ENCODE results near the gene MOSMO.
A peak's percentile ranks its signal among the peaks of the same experiment; 100 is the strongest.

MOSMO gene

GRCh38 chr16:21991621-21992020, 16.3 kb upstream of the MOSMO start:
- H2BK5ac ChIP-seq (ENCODE audit: low read depth, low read length, poor library complexity): no peak overlapping the region
- no peaks in the 10 kb centered on the region for H3K27me3 ChIP-seq (ENCODE audit: insufficient read depth, low read length)
- no peak overlapping the region for H2BK12ac ChIP-seq (ENCODE audit: low read length)
- no peak overlapping the region for H3K9ac ChIP-seq (ENCODE audit: low read length)
- H3K4me1 ChIP-seq (ENCODE audit: control insufficient read depth in 1 of 2, insufficient read depth in 2 of 2, low read length in 2 of 2): no peaks in the 10 kb centered on the region
- H2AK5ac ChIP-seq (ENCODE audit: low read length): no peak overlapping the region
- H3K4me2 ChIP-seq (ENCODE audit: low read length): no peak overlapping the region
- no peak overlapping the region for H3K18ac ChIP-seq (ENCODE audit: low read length)
- H3K4me3 ChIP-seq (ENCODE audit: low read depth, low read length): no peak overlapping the region
- no peak overlapping the region for H2BK120ac ChIP-seq (ENCODE audit: insufficient read depth, low read length, poor library complexity)
- no peak overlapping the region for H3K23ac ChIP-seq (ENCODE audit: low read length)
- H3K27ac ChIP-seq (ENCODE audit: low read depth, low read length): no peak overlapping the region
- H4K91ac ChIP-seq (ENCODE audit: low read depth, low read length): no peak overlapping the region
- no peaks in the 10 kb centered on the region for H3K9me3 ChIP-seq (ENCODE audit: insufficient read depth, low read depth, low read length)
- no peaks in the 10 kb centered on the region for H3K79me1 ChIP-seq (ENCODE audit: low read length)
- H4K8ac ChIP-seq (ENCODE audit: low read depth, low read length): no peak overlapping the region
- WGBS (ENCODE audit: extremely low coverage, insufficient coverage, insufficient read length): no CpG with 5 or more reads among the region's 6 CpGs
- no peak overlapping the region for H2AFZ ChIP-seq (ENCODE audit: insufficient read depth, low read length, poor library complexity)
- H3K14ac ChIP-seq (ENCODE audit: low read length): no peak overlapping the region
- no peaks in the 10 kb centered on the region for H3K79me2 ChIP-seq (ENCODE audit: control insufficient read depth, insufficient read depth, low read length, poor library complexity)
- no peak overlapping the region for H3K4ac ChIP-seq (ENCODE audit: low read depth, low read length)
- no peak overlapping the region for H4K12ac ChIP-seq (ENCODE audit: low read depth, low read length)
- H3K36me3 ChIP-seq (ENCODE audit: control insufficient read depth in 1 of 2, insufficient read depth in 2 of 2, low read length in 2 of 2): peaks cover 0 to 1% of the 10 kb centered on the region in 2 experiments
- DNase-seq: peak in 1 of 2 donors; percentile 51

GRCh38 chr16:21994856-21995465, 12.9 kb upstream of the MOSMO start:
- no peak overlapping the region for H3K23ac ChIP-seq (ENCODE audit: low read length)

GRCh38 chr16:21996923-21997696, 10.8 kb upstream of the MOSMO start:
- DNase-seq: no peak
- no CpG with 5 or more reads among the region's 9 CpGs for WGBS (ENCODE audit: extremely low coverage, insufficient coverage, insufficient read length)
- no peak overlapping the region for H3K4ac ChIP-seq (ENCODE audit: low read depth, low read length)

More at GRCh38 chr16:21994856-21995465, 12.9 kb upstream of the MOSMO start:
- DNase-seq: peak in 1 of 2 donors; percentile 21
- Histone ChIP-seq H3K27me3 (ENCODE audit: insufficient read depth, low read length) (no peaks in the 10 kb centered on the region), H4K12ac (ENCODE audit: low read depth, low read length) (no peak overlapping the region), H3K4me1 (ENCODE audit: control insufficient read depth in 1 of 2, insufficient read depth in 2 of 2, low read length in 2 of 2) (no peaks in the 10 kb centered on the region), H2BK12ac (ENCODE audit: low read length) (no peak overlapping the region), H3K18ac (ENCODE audit: low read length) (no peak overlapping the region), H4K91ac (ENCODE audit: low read depth, low read length) (no peak overlapping the region), H3K79me1 (ENCODE audit: low read length) (no peaks in the 10 kb centered on the region), H3K79me2 (ENCODE audit: control insufficient read depth, insufficient read depth, low read length, poor library complexity) (no peaks in the 10 kb centered on the region), H2AK5ac (ENCODE audit: low read length) (no peak overlapping the region), H3K14ac (ENCODE audit: low read length) (no peak overlapping the region), H3K27ac (ENCODE audit: low read depth, low read length) (no peak overlapping the region), H3K9ac (ENCODE audit: low read length) (no peak overlapping the region), H4K8ac (ENCODE audit: low read depth, low read length) (no peak overlapping the region), H3K4ac (ENCODE audit: low read depth, low read length) (no peak overlapping the region), H3K36me3 (ENCODE audit: control insufficient read depth in 1 of 2, insufficient read depth in 2 of 2, low read length in 2 of 2) (no peaks in the 10 kb centered on the region), H2BK120ac (ENCODE audit: insufficient read depth, low read length, poor library complexity) (no peak overlapping the region), H2AFZ (ENCODE audit: insufficient read depth, low read length, poor library complexity) (no peak overlapping the region), H2BK5ac (ENCODE audit: low read depth, low read length, poor library complexity) (no peak overlapping the region), H3K4me2 (ENCODE audit: low read length) (no peak overlapping the region), H3K4me3 (ENCODE audit: low read depth, low read length) (no peak overlapping the region), H3K9me3 (ENCODE audit: insufficient read depth, low read depth, low read length) (no peaks in the 10 kb centered on the region)
- WGBS (ENCODE audit: extremely low coverage, insufficient coverage, insufficient read length): no CpG with 5 or more reads among the region's 13 CpGs

GRCh38 chr16:21997697-21998480, 10.0 kb upstream of the MOSMO start:
- Histone ChIP-seq H3K27ac (ENCODE audit: low read depth, low read length) (no peak overlapping the region), H3K36me3 (ENCODE audit: control insufficient read depth in 1 of 2, insufficient read depth in 2 of 2, low read length in 2 of 2) (no peaks in the 10 kb centered on the region), H2BK5ac (ENCODE audit: low read depth, low read length, poor library complexity) (no peak overlapping the region), H3K14ac (ENCODE audit: low read length) (no peak overlapping the region), H4K12ac (ENCODE audit: low read depth, low read length) (no peak overlapping the region), H2BK120ac (ENCODE audit: insufficient read depth, low read length, poor library complexity) (no peak overlapping the region), H3K4ac (ENCODE audit: low read depth, low read length) (no peak overlapping the region), H3K4me1 (ENCODE audit: control insufficient read depth in 1 of 2, insufficient read depth in 2 of 2, low read length in 2 of 2) (no peaks in the 10 kb centered on the region), H3K18ac (ENCODE audit: low read length) (no peak overlapping the region), H2BK12ac (ENCODE audit: low read length) (no peak overlapping the region), H4K91ac (ENCODE audit: low read depth, low read length) (no peak overlapping the region), H3K9me3 (ENCODE audit: insufficient read depth, low read depth, low read length) (no peaks in the 10 kb centered on the region), H4K8ac (ENCODE audit: low read depth, low read length) (no peak overlapping the region), H3K23ac (ENCODE audit: low read length) (no peak overlapping the region), H3K79me1 (ENCODE audit: low read length) (no peaks in the 10 kb centered on the region), H3K4me2 (ENCODE audit: low read length) (no peak overlapping the region), H3K4me3 (ENCODE audit: low read depth, low read length) (no peak overlapping the region), H2AK5ac (ENCODE audit: low read length) (no peak overlapping the region), H3K9ac (ENCODE audit: low read length) (no peak overlapping the region), H3K27me3 (ENCODE audit: insufficient read depth, low read length) (no peaks in the 10 kb centered on the region), H2AFZ (ENCODE audit: insufficient read depth, low read length, poor library complexity) (no peak overlapping the region), H3K79me2 (ENCODE audit: control insufficient read depth, insufficient read depth, low read length, poor library complexity) (no peaks in the 10 kb centered on the region)
- no CpG with 5 or more reads among the region's 7 CpGs for WGBS (ENCODE audit: extremely low coverage, insufficient coverage, insufficient read length)
- DNase-seq: no peak

More at GRCh38 chr16:21996923-21997696, 10.8 kb upstream of the MOSMO start:
- Histone ChIP-seq H2AFZ (ENCODE audit: insufficient read depth, low read length, poor library complexity) (no peak overlapping the region), H3K4me2 (ENCODE audit: low read length) (no peak overlapping the region), H3K27ac (ENCODE audit: low read depth, low read length) (no peak overlapping the region), H2AK5ac (ENCODE audit: low read length) (no peak overlapping the region), H3K23ac (ENCODE audit: low read length) (no peak overlapping the region), H3K4me3 (ENCODE audit: low read depth, low read length) (no peak overlapping the region), H3K9ac (ENCODE audit: low read length) (no peak overlapping the region), H3K27me3 (ENCODE audit: insufficient read depth, low read length) (no peaks in the 10 kb centered on the region), H3K36me3 (ENCODE audit: control insufficient read depth in 1 of 2, insufficient read depth in 2 of 2, low read length in 2 of 2) (no peaks in the 10 kb centered on the region), H2BK120ac (ENCODE audit: insufficient read depth, low read length, poor library complexity) (no peak overlapping the region), H4K91ac (ENCODE audit: low read depth, low read length) (no peak overlapping the region), H4K8ac (ENCODE audit: low read depth, low read length) (no peak overlapping the region), H3K9me3 (ENCODE audit: insufficient read depth, low read depth, low read length) (no peaks in the 10 kb centered on the region), H3K4me1 (ENCODE audit: control insufficient read depth in 1 of 2, insufficient read depth in 2 of 2, low read length in 2 of 2) (no peaks in the 10 kb centered on the region), H3K14ac (ENCODE audit: low read length) (no peak overlapping the region), H3K18ac (ENCODE audit: low read length) (no peak overlapping the region), H2BK12ac (ENCODE audit: low read length) (no peak overlapping the region), H2BK5ac (ENCODE audit: low read depth, low read length, poor library complexity) (no peak overlapping the region), H4K12ac (ENCODE audit: low read depth, low read length) (no peak overlapping the region), H3K79me2 (ENCODE audit: control insufficient read depth, insufficient read depth, low read length, poor library complexity) (no peaks in the 10 kb centered on the region), H3K79me1 (ENCODE audit: low read length) (no peaks in the 10 kb centered on the region)

Data from trophoblast cell (in vitro differentiated cells and primary cell).